HG02610 (cell line): ENCODE data around the gene VEGFA.

Source experiments
- ATAC-seq: cut with Tn5 transposase; IDR thresholded peaks from one replicate; pipeline ENCODE4 v1.9.1; 2021; ENCODE audit warnings: mild to moderate bottlenecking, moderate library complexity; ENCODE audit not compliant: unreplicated experiment

Gene VEGFA

GRCh38 chr6:43769526-43770371, at the start of gene VEGFA:
VEGFA (plus strand) TSS chr6:43770211.
- ATAC-seq, result peak; percentile 47

- no peak for ATAC-seq
Measured at GRCh38 chr6:43720999-43721398, 49.0 kb upstream of the VEGFA start.

GRCh38 chr6:43722920-43723545, 47.0 kb upstream of the VEGFA start:
- ATAC-seq, result no peak

- peak; percentile 62 for ATAC-seq
Measured at GRCh38 chr6:43723737-43724295, 46.2 kb upstream of the VEGFA start.

GRCh38 chr6:43724354-43724753, 45.7 kb upstream of the VEGFA start:
- no peak for ATAC-seq

- peak; percentile 75 for ATAC-seq
Measured at GRCh38 chr6:43724914-43725642, 44.9 kb upstream of the VEGFA start.

GRCh38 chr6:43725643-43726580, 44.1 kb upstream of the VEGFA start:
- no peak for ATAC-seq

- ATAC-seq, result no peak
Measured at GRCh38 chr6:43727634-43728033, 42.4 kb upstream of the VEGFA start.

GRCh38 chr6:43728586-43728985, 41.4 kb upstream of the VEGFA start:
- no peak for ATAC-seq

GRCh38 chr6:43729537-43729936, 40.5 kb upstream of the VEGFA start:
- ATAC-seq, result no peak

GRCh38 chr6:43730634-43731033, 39.4 kb upstream of the VEGFA start:
- ATAC-seq, result no peak

- ATAC-seq, result no peak
Measured at GRCh38 chr6:43733471-43734293, 36.3 kb upstream of the VEGFA start.

- no peak for ATAC-seq
Measured at GRCh38 chr6:43734294-43734665, 35.7 kb upstream of the VEGFA start.

GRCh38 chr6:43735642-43736199, 34.3 kb upstream of the VEGFA start:
- ATAC-seq, result no peak

- ATAC-seq, result no peak
Measured at GRCh38 chr6:43736211-43736786, 33.7 kb upstream of the VEGFA start.

GRCh38 chr6:43736844-43737243, 33.2 kb upstream of the VEGFA start:
- ATAC-seq, result no peak

GRCh38 chr6:43737272-43738081, 32.5 kb upstream of the VEGFA start:
- ATAC-seq, result no peak

- ATAC-seq, result no peak
Measured at GRCh38 chr6:43738267-43738676, 31.7 kb upstream of the VEGFA start.
